Testis (tissue), 2 donors: ENCODE data around the gene NEBL.

Source experiments
- POLR2A ChIP-seq: fragments of 450-650 bp; IDR thresholded peaks from one replicate; pipeline ENCODE4 v1.6.1; 2017; ENCODE audit warnings: antibody characterized with exemption, mild to moderate bottlenecking, moderate library complexity
- TF ChIP-seq, protein P1 (sequence below), 3 experiments: fragments of 450-650 bp in 2 of 3; fragments of 200-600 bp in 1 of 3; sonication (generic) in 1 of 3; IDR thresholded peaks; one replicate each; pipeline ENCODE4 v1.5.1; 2016 to 2019; ENCODE audit warnings: antibody characterized with exemption in 3 of 3, mild to moderate bottlenecking in 2 of 3, moderate library complexity in 1 of 3

DNA sequence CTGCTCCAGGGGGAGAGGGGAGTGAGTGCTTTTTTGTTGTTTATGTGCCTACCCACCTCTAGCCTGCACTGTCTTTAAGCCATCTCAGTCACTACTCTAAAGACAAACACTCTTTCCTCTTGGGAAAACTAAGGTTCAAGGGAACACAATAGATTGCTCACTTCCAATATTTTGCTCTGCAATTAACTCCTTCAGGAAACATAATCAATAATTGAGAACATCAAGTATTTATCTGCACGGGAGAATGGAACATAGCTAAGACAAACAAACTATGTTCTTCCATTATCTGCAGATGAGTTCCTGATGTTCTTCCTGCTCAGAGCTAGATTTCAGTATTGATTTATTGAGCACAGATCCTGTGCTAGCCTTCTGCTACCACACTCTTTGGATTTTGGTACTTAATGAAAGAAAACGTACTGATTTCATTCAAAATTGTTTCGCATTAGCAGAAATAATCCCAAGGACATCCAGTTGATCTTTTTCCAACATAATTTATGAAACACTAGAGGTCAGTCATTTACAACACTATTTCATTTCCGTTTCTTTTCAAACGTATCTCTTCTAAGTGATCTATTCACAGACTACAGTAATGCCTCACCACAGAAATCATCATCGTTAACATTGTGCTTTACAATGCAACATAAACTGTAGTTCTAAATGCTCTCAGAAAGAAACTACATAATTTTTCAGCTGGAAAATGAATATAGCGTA lies 8.3 kb downstream of the NEBL start:
- TF ChIP-seq, protein P1, sequence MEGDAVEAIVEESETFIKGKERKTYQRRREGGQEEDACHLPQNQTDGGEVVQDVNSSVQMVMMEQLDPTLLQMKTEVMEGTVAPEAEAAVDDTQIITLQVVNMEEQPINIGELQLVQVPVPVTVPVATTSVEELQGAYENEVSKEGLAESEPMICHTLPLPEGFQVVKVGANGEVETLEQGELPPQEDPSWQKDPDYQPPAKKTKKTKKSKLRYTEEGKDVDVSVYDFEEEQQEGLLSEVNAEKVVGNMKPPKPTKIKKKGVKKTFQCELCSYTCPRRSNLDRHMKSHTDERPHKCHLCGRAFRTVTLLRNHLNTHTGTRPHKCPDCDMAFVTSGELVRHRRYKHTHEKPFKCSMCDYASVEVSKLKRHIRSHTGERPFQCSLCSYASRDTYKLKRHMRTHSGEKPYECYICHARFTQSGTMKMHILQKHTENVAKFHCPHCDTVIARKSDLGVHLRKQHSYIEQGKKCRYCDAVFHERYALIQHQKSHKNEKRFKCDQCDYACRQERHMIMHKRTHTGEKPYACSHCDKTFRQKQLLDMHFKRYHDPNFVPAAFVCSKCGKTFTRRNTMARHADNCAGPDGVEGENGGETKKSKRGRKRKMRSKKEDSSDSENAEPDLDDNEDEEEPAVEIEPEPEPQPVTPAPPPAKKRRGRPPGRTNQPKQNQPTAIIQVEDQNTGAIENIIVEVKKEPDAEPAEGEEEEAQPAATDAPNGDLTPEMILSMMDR (IDR thresholded peaks at IDR 0.05) = no peak
- no peak for TF ChIP-seq POLR2A
